Testis (tissue), 3 donors: Measurements from ENCODE around the gene PRDM1. TPM values are rescaled to one million over a fixed set of nuclear protein-coding genes. Genes with fewer than 3 reads are reported as not detected.

ENCODE experiments used
- DNase-seq: peaks from one replicate; pipeline ENCODE4 v3.0.0-alpha.2; 2019
- H3K27ac ChIP-seq, 2 donors: fragments of 200-600 bp; sonication (generic); one replicate each; pipeline ENCODE4 v1.5.1; 2019
- H3K27me3 ChIP-seq: fragments of 200-600 bp; sonication (generic); one replicate; pipeline ENCODE4 v1.5.1; 2019
- H3K36me3 ChIP-seq: fragments of 200-600 bp; sonication (generic); one replicate; pipeline ENCODE4 v1.5.1; 2017; ENCODE audit warnings: low read depth; ENCODE audit errors: missing control alignments
- H3K4me1 ChIP-seq: fragments of 200-600 bp; sonication (generic); one replicate; pipeline ENCODE4 v1.5.1; 2019
- H3K4me3 ChIP-seq, 2 donors: fragments of 200-600 bp; sonication (generic); one replicate each; pipeline ENCODE4 v1.5.1; 2017 to 2019
- H3K9me3 ChIP-seq: fragments of 200-600 bp; sonication (generic); one replicate; pipeline ENCODE4 v1.5.1; 2017
- POLR2A ChIP-seq: fragments of 450-650 bp; IDR thresholded peaks from one replicate; pipeline ENCODE4 v1.6.1; 2017; ENCODE audit warnings: antibody characterized with exemption, mild to moderate bottlenecking, moderate library complexity
- WGBS, 2 donors: methylation state at CpG; one replicate each; pipeline ENCODE4 v1.1.5; 2018; 5-methylcytosine and 5-hydroxymethylcytosine counted together
- intact Hi-C: fragments of 100-400 bp; cut with DNase I; formaldehyde crosslinking; loops from one replicate; pipeline ENCODE4 v1.15.1; 2023; ENCODE audit warnings: low total_unique reads
- polyA plus RNA-seq: library from polyadenylated mRNA; stranded (reverse); fragments of 350-450 nt; fragmentation: Illumina TruSeq; extraction: RNeasy Lipid Tissue Mini Kit (QIAGEN cat#74804); gene quantifications from one replicate; pipeline ENCODE4 v1.2.3, GENCODE V29; 2014; ENCODE audit warnings: low read depth, low replicate concordance; ENCODE audit not compliant: insufficient read depth
- total RNA-seq, 2 donors: library from RNA; depleted of rRNA; stranded (reverse); fragments of >200 nt; gene quantifications; one replicate each; pipeline ENCODE4 v1.2.3, GENCODE V29; 2016
- TF ChIP-seq, protein P1 (sequence below), 3 experiments: fragments of 450-650 bp in 2 of 3; fragments of 200-600 bp in 1 of 3; sonication (generic) in 1 of 3; IDR thresholded peaks; one replicate each; pipeline ENCODE4 v1.5.1; 2016 to 2019; ENCODE audit warnings: antibody characterized with exemption in 3 of 3, mild to moderate bottlenecking in 2 of 3, moderate library complexity in 1 of 3

Gene PRDM1
- total and polyA plus RNA-seq, 3 donors from 2014 or later: 3.3 to 4.1 (median 3.5) TPM

DNA sequence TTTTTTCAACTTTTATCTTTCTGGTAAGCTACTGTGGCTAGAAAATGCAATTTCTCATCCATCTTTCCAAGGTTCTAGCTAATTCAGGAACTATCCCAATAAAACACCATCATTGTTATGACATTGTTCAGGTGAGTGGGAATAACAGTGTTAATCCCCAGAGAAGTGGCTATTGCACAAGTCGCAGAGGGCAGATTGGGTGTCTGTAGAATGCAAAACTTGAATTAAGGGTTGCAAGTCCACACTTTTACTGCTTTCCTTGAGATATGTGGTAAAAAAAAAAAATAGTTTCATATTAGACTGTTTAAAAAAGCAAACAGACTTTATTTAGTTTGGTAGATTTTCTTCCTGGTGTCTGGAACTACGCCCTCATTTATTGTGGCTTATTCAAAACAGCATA, 41.1 kb upstream of the PRDM1 start:
- H3K4me1 ChIP-seq: no peaks in the 10 kb centered on the region
- TF ChIP-seq POLR2A: no peak
- TF ChIP-seq, protein P1, sequence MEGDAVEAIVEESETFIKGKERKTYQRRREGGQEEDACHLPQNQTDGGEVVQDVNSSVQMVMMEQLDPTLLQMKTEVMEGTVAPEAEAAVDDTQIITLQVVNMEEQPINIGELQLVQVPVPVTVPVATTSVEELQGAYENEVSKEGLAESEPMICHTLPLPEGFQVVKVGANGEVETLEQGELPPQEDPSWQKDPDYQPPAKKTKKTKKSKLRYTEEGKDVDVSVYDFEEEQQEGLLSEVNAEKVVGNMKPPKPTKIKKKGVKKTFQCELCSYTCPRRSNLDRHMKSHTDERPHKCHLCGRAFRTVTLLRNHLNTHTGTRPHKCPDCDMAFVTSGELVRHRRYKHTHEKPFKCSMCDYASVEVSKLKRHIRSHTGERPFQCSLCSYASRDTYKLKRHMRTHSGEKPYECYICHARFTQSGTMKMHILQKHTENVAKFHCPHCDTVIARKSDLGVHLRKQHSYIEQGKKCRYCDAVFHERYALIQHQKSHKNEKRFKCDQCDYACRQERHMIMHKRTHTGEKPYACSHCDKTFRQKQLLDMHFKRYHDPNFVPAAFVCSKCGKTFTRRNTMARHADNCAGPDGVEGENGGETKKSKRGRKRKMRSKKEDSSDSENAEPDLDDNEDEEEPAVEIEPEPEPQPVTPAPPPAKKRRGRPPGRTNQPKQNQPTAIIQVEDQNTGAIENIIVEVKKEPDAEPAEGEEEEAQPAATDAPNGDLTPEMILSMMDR (IDR thresholded peaks at IDR 0.05): no peak
- H3K4me3 ChIP-seq: no peak overlapping the region
- intact Hi-C loops: no loop called here
- 88 to 93% methylated on average over 2 of the region's 2 CpGs for WGBS, 2 donors
- H3K27ac ChIP-seq: no peak overlapping the region
- no peak for DNase-seq
- no peaks in the 10 kb centered on the region for H3K27me3 ChIP-seq
- H3K9me3 ChIP-seq: no peaks in the 10 kb centered on the region
- H3K36me3 ChIP-seq: no peaks in the 10 kb centered on the region

DNA sequence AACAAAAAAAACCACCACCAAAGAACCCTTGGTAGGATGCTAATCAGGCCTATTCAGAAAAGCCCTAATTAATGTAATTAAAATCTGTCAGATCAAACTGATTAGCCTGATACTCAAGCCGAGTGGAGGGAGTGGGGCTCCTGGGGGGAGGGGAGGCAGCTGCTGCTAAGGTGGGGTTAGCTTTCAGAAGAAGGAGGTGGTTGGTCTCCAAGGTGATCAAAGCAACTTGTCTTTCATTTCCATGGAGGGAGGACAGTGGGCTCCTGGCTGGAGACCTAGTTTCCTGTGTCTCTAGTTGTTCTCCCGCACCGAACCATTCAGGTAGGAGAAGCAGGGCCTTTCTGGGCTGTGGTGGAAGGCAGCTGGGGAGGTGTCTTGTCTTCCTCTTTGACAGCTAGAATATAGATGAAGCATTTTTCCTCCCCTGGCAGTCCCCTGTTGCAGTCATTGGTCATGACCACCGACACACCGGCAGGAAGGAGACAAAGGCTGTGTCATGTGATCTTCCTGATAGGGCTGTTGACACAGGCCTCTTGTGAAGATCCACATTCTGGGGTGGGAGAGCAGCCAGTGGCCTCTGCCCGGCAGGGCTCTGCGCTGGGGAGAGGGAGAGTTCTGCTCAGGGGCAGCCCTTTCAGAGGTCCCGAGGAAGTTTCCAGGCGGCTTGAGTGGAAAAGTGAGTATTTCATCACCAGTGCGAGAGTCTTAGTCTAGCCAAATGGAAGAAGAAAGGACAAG, 39.9 kb upstream of the PRDM1 start:
- WGBS, 2 donors: 80 to 91% methylated on average over 9 to 10 of the region's 10 CpGs
- no peaks in the 10 kb centered on the region for H3K36me3 ChIP-seq
- H3K4me1 ChIP-seq: no peaks in the 10 kb centered on the region
- intact Hi-C loops: no loop called here
- no peak overlapping the region for H3K4me3 ChIP-seq
- no peak for TF ChIP-seq POLR2A
- TF ChIP-seq, protein P1 (IDR thresholded peaks at IDR 0.05): no peak
- DNase-seq: no peak
- no peaks in the 10 kb centered on the region for H3K27me3 ChIP-seq
- no peaks in the 10 kb centered on the region for H3K9me3 ChIP-seq
- no peak overlapping the region for H3K27ac ChIP-seq

DNA sequence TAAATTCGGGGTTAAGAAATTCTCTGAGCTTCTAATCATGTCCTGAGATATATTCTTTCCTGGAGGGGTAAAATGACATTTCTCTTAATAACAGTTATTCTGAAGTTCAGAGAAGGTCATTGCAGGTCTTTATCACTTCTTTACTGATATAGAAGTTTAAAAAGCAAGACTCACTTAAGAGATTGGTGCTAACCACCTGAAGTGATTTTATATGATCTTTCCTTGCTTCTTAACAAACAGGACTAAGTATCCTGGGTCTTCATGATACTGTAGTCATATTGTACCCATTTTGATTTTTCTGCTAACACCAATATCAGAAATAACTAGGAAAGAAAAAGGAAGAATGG, 39.3 kb upstream of the PRDM1 start:
- intact Hi-C loops: no loop called here
- 76 to 89% methylated on average over 1 of the region's 1 CpG for WGBS, 2 donors
- Histone ChIP-seq H3K9me3 (no peaks in the 10 kb centered on the region), H3K4me1 (no peaks in the 10 kb centered on the region), H3K27me3 (no peaks in the 10 kb centered on the region), H3K36me3 (no peaks in the 10 kb centered on the region), H3K27ac (no peak overlapping the region), H3K4me3 (no peak overlapping the region)
- no peak for DNase-seq
- TF ChIP-seq, protein P1 (IDR thresholded peaks at IDR 0.05): no peak
- no peak for TF ChIP-seq POLR2A

DNA sequence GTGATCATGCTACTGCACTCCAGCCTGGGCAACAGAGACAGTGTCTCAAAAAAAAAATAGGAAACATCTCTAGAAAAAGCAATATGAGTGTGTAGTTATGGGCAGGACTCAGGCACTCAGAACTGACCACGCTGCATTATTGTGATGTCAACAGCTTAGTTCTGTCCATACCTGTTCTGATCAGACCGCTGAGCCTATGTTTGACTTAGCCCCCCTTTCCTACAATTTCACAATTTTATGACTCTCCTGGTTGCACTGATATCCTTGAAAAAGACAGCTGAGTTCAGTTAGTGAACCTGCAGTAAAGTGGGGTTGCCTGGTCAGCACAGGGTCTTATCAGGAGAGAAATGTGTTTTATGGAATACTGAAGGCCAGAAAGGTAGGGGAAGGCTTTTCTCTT, 37.8 kb upstream of the PRDM1 start:
- no peaks in the 10 kb centered on the region for H3K36me3 ChIP-seq
- no peaks in the 10 kb centered on the region for H3K4me1 ChIP-seq
- no peak for TF ChIP-seq POLR2A
- TF ChIP-seq, protein P1 (IDR thresholded peaks at IDR 0.05): no peak
- H3K27me3 ChIP-seq: no peaks in the 10 kb centered on the region
- no peak overlapping the region for H3K4me3 ChIP-seq
- DNase-seq: no peak
- WGBS, 2 donors: 70 to 78% methylated on average over 2 of the region's 2 CpGs
- H3K9me3 ChIP-seq: no peaks in the 10 kb centered on the region
- intact Hi-C loops: no loop called here
- no peak overlapping the region for H3K27ac ChIP-seq

DNA sequence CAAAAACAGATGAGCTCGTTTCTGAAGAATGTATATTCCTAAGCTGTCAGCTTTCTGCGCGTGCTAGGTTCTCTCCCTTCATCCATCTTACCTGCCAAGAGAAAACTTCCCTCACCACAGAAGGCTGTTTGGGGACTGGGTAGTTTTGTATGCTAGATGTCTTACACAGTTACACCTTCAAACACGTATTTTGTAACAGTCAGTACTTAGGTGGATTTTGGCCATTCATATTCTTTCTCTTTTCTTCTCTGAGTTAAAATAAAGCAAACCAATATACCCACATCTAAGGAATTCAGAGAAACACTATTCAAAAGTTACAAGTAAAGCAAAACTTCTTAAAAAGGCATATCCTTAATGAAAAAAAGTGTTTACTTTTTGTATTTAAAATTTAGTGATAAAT, 35.6 kb upstream of the PRDM1 start:
- no peak for DNase-seq
- Histone ChIP-seq H3K4me3 (no peak overlapping the region), H3K27ac (no peak overlapping the region), H3K4me1 (no peaks in the 10 kb centered on the region), H3K9me3 (no peaks in the 10 kb centered on the region), H3K36me3 (no peaks in the 10 kb centered on the region), H3K27me3 (no peaks in the 10 kb centered on the region)
- no peak for TF ChIP-seq POLR2A
- TF ChIP-seq, protein P1 (IDR thresholded peaks at IDR 0.05): no peak
- intact Hi-C loops: no loop called here
- 75 to 82% methylated on average over 4 of the region's 4 CpGs for WGBS, 2 donors
